ENCODE data around the gene COG2.

GRCh38 chr1:230700132-230700531, 57.9 kb downstream of the COG2 start:
- TF ChIP-seq EZH2 (IDR thresholded peaks at IDR 0.05; ENCODE audit: insufficient read depth, poor library complexity, severe bottlenecking) (no peak), EZH2phosphoT487 (IDR thresholded peaks at IDR 0.05; ENCODE audit: insufficient read depth, low read depth) (no peak)

Measured in GM23248 (cell line).